ENCODE measurements around the gene SPRING1.
A peak's percentile ranks its signal among the peaks of the same experiment; 100 is the strongest.

SPRING1 gene

GRCh38 chr12:116736962-116737773 lies 701 bp downstream of the SPRING1 start:
- no peak for DNase-seq

GRCh38 chr12:116735951-116736599 lies 1.8 kb downstream of the SPRING1 start:
- DNase-seq = no peak

DNA sequence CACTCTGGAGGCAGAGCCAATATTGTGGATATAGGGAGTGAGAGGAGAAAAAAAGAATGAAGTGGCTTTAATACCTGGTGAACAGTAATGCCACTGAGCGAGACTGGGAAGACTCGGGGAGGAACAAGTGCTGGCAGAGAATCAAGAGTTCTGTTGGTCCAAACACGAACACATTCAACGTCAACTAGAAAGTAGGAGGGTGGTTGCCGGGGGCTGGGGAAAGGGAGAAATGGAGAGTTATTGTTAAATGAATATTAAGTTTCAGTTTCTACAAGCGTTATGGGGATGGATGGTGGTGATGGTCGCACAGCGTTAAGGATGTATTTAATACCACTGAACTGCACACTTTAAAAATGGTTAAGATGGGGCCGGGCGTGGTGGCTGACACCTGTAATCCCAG lies 2.8 kb downstream of the SPRING1 start:
- no peak for DNase-seq

DNA sequence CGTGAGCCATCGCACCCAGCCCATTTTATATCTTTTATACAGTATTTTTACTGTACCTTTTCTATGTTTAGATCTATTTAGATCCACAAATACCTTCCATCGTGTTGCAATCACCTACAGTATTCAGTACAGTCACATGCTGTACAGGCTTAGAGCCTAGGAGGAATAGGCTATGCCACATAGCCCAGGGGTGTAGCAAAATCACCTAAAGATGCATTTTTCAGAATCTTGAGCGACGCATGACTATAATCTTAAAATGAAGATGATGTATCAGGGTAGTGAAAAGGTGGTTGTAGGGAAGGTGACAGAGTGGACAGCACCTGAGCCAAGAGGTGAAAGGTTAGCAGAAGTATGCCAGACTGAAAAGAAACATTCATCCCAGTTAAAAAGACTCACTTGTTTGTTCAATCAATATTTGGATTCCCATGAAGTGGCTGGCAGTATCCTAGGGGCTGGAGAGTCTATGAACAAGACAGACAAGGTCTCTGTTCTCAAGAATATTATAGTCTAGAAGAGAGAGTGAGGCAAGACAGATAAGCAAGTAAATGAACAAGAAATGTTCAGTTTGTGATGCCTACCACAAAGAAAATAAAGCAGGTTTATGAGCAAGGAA lies 3.6 kb downstream of the SPRING1 start:
- no peak for DNase-seq

GRCh38 chr12:116731801-116732200 lies 6.1 kb downstream of the SPRING1 start:
- no peak for DNase-seq

- DNase-seq = no peak
Measured at GRCh38 chr12:116727891-116728290, 10.0 kb downstream of the SPRING1 start.

DNA sequence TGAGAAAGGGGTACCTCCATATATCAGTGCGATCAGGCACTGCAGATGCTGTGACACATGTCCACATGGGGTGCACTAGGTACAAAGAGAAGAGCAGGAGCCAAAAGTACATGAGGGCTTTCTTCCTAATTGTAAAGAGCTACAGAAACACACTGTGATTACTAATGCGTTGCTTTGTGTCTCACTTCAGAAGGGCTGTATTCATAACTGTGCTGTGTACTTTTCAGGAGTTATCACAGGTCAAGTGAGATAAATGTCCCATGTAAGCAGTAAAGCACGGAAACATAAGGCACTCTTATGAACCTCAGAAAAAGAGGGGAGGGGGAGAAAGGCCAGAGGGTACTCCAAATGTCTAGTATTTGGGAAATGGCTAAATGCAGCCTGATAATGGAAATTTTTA lies 10.6 kb downstream of the SPRING1 start:
- DNase-seq = no peak

- DNase-seq = no peak
Measured at GRCh38 chr12:116726694-116727093, 11.2 kb downstream of the SPRING1 start.

DNA sequence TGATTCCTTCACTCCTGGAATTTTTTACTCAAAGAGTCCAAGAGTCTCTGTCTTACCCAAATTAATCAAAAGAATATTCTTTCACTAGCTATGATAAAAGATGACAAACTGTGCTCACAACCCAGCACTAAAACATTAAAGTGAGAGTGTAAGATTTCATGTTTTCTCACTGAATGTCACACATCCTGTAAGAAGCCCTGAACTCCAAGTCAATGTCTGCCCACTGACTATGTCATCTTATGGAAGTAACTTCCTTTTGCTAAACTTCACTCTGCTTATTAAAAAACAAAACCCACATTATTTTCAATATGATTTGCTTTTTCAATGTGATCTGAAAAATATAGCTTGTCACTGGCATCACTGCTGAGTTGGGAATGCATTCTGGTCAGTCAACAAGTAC lies 15.6 kb downstream of the SPRING1 start:
- DNase-seq = no peak

- DNase-seq = no peak
Measured at GRCh38 chr12:116719731-116720528, 17.9 kb downstream of the SPRING1 start.

DNA sequence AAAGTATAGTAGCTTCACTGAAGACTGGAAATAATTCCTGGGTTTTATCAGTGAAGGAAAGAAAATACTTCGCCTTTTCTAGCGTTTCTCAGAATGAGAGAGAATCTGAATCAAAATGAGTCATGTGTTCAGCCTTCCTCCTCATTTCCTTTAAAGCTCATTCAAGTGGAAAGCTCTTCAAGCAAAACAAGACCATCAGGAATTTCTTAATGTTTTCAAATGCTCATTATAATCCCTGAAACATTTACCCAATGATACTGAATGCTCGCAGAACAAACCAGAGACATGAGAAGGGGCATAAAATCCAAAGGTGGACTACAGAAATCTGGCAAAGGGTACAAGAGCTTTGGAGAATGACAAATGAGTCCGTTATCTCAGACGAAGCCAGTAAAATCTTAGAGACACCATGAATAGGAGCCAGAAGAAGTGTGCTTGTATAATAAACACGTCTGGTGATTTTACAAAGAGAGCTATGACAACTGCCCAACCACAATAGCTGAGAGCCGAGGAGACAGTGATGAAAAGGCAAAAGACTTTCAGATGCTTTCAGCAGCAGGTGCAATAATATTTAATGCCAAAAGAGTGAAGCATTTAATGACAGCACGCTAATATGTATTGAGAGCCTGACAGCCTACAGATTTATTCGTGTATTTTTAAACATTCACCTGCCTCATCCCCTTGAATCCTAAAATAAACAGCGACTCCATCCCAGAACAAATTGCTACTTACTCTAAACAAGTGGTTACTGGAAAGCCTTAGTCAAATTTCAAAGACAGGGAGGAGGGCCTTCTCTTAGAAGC lies 19.0 kb downstream of the SPRING1 start:
- no peak for DNase-seq

DNA sequence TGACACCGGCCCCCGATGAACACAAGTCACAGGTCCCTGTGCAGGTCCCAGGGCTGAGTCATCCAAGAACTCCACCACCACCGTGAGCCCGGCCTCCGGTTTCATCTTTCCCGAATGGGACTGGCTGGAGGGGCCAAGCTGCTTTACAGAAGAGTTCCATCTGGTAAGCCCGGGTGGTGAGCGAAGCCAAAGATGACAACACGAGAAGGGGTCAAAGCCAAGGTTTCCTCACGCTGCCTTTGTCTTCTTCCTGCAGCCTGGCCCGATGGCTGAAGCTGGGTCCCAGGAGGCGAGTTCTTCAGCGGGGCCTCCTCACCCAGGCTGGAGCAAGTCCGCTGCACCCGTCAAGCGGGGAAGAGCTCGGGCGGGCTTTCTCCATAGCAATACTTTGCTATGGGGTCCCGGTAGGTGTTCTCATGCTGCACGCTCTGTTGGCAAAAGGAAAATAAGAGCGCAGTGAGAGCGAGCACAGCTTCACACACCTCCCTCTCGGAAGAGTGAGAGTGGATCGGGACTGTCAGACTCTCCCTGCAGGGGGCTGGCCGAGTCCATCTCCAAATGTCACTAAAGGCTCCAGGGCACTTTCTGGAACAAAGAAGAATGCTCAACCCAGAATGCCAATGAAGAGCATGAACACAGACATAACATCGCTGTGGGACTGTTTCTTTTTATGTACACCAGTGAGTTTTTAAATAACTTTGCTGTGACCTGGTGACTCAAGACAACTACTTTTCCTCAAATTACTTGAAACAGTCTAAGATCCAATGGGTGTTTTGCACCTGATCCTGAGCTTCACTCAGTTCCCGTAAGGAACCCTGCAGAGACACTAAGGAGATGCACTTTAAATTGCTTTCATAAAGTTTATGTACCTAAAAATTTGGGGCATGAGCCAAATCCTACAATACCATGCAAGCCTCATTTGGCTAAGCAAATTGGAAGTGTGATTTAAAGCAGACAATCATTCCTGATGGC lies 20.1 kb downstream of the SPRING1 start:
- DNase-seq = no peak

GRCh38 chr12:116714175-116714574 lies 23.7 kb downstream of the SPRING1 start:
- no peak for DNase-seq

GRCh38 chr12:116713527-116713926 lies 24.3 kb downstream of the SPRING1 start:
- DNase-seq = no peak

GRCh38 chr12:116712458-116713303 lies 25.2 kb downstream of the SPRING1 start:
- no peak for DNase-seq

DNA sequence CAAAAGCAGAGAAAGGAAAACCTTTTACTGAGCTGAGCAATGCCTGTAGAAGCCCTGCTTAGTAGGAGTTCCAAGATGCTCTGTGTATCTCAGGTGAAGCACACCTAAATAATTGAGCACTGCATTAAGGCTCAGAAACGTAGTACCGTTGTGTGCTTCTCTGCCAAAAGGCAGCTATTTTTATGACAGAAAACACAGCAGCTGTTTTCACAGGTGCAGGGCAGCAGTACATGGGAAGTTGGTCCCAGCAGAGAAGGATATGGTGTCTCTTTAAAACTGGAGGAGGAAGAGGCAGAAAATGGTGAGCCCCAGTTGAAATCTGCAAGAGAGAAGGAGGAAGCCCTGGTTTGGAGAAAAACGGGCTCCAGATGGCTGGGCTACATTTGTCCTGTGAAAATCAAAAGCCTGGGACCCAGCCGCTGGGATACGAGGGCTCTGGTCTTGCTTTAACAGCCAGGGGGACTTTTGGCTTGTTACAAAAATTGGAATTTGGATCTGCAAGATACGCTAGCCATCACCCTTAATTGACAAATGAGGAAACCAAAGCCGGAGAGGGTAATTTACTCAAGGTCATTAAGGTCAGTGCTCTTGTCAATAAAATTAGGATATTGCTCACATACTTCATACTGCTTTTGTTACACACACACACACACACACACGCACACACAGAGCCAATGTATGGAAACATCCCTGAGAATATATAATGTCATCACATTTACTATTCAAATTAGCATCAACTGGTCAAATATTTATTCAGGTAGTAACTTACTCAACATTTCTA lies 27.3 kb downstream of the SPRING1 start:
- DNase-seq = no peak

DNA sequence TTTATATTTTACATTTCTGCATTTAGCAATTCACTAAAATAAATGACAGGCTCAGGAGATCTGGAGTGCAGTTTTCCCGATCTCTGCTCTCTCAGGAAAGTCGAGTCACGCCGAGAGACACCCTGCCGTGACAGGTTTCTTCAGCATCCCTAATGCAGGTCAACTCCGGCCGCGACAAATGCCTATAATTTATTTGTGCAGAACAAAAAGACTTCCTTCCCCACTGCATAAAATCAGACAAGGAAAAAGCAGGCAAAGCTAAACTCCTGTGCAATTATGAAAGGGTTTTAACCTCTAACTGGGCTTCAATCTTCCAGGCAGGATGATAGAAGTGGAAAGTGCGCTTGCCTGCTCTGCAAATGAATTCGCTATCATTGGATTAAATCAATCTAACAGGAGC lies 28.1 kb downstream of the SPRING1 start:
- DNase-seq = no peak

DNA sequence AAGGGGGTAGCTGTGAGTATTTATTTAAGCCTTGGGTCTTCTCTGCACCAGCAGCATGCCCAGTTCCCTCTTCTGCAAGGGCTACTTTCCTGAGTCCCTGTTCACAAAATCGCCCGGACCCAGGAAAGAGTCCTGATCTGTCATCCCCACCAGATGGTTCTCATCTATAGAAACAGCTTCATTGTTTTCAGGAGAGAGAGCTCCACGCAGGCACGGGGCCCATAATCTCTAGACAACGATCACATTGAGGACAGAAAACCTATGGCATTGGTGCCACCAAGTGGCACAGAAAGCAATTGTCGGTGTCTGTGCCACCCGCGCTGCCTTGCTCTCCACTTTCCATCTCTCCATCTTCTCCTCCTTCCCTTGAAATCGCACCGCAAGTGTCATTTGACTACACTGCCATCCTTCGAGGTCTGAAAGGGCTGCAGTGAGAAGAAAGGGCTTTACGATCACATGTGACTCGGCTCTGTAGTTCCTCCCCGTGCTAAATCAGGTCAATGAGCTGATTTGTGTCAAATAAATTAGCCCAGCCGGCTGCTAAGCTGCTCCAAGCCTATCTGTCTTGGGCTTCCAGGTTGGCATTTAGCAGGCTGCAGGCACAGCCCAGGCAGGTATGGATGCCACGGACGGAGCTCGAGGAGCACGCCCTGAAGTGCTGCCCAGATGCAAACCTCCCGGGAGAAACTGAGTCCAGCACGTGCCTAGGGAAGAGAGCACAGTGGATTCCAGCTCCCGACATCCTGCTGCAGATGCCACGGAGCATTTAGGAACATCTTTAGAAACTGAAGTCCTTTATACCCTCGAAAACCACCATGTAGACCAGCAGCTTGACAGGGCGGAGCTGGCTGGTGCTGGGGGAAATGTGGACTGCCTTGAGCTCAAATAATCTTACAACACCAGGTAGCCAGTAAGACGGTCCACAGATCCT lies 28.8 kb downstream of the SPRING1 start:
- DNase-seq = peak; percentile 74
